Heart left ventricle (tissue), 16 donors: ENCODE results near the gene GMPR. TPM values are rescaled to one million over a fixed set of nuclear protein-coding genes. Genes with fewer than 3 reads are reported as not detected.
A peak's percentile ranks its signal among the peaks of the same experiment; 100 is the strongest.
"Not testable (repeated sequence)": the region's sequence is repeated elsewhere in the genome, so short reads cannot be mapped to it uniquely, and the experiment has no call there.

Experiments
- ATAC-seq, 4 donors: fragments of 200-7000 bp; cut with Tn5 transposase; one replicate each; pipeline ENCODE4 v1.9.1; 2020 to 2022; ENCODE audit warnings: moderate library complexity in 4 of 4, mild to moderate bottlenecking in 3 of 4, moderate number of reproducible peaks in 1 of 4
- DNase-seq, 5 donors: peaks; one replicate each; pipeline ENCODE4 v3.0.0-alpha.2; 2020
- H3K27ac ChIP-seq, 12 donors: fragments of 200-600 bp; sonication (generic) in 4 of 12; one replicate each; pipeline versions ENCODE4 v1.5.0 to v1.8.0; 2016 to 2022; ENCODE audit warnings: mild to moderate bottlenecking in 2 of 12
- H3K27me3 ChIP-seq, 9 donors: fragments of 200-600 bp; sonication (generic) in 2 of 9; one replicate each; pipeline versions ENCODE4 v1.5.1 to v1.8.0; 2016 to 2022; ENCODE audit warnings: mild to moderate bottlenecking in 3 of 9
- H3K36me3 ChIP-seq, 9 donors: fragments of 200-600 bp; sonication (generic) in 2 of 9; one replicate each; pipeline versions ENCODE4 v1.5.0 to v1.8.0; 2018 to 2022; ENCODE audit warnings: mild to moderate bottlenecking in 2 of 9
- H3K4me1 ChIP-seq, 12 donors: fragments of 200-600 bp; sonication (generic) in 4 of 12; one replicate each; pipeline versions ENCODE4 v1.5.0 to v1.8.0; 2016 to 2022; ENCODE audit warnings: mild to moderate bottlenecking in 3 of 12
- H3K4me3 ChIP-seq, 12 donors: fragments of 200-600 bp; sonication (generic) in 4 of 12; one replicate each; pipeline versions ENCODE4 v1.5.0 to v1.8.0; 2017 to 2022; ENCODE audit warnings: mild to moderate bottlenecking in 9 of 12, moderate library complexity in 4 of 12
- H3K9me3 ChIP-seq, 12 donors: fragments of 200-600 bp; sonication (generic) in 4 of 12; one replicate each; pipeline versions ENCODE4 v1.5.0 to v1.8.0; 2016 to 2022; ENCODE audit warnings: mild to moderate bottlenecking in 1 of 12
- POLR2A ChIP-seq, 2 donors: fragments of 450-650 bp; IDR thresholded peaks; one replicate each; pipeline ENCODE4 v1.6.1; 2017; ENCODE audit warnings: antibody characterized with exemption in 2 of 2, mild to moderate bottlenecking in 2 of 2, moderate library complexity in 2 of 2
- WGBS, 4 donors: extraction: QIAGEN DNeasy Blood & Tissue Kit in 2 of 4; methylation state at CpG; one replicate each; pipeline versions ENCODE4 v1.1.5 to v1.1.7; 2013 to 2018; 5-methylcytosine and 5-hydroxymethylcytosine counted together
- intact Hi-C, 10 donors: fragments of 100-400 bp; cut with DNase I; formaldehyde crosslinking; loops; one replicate each; pipeline versions ENCODE4 v1.11.1 to v1.14.2; 2022
- polyA plus RNA-seq, 2 donors: library from polyadenylated mRNA; stranded (reverse); fragments of 200-250 nt; gene quantifications; one replicate each; pipeline ENCODE4 v1.2.3, GENCODE V29; 2013
- total RNA-seq, 9 donors: library from RNA; depleted of rRNA in 2 of 9; stranded (reverse); fragments of >200 nt in 2 of 9; fragmentation: NEBNext Ultra II Directional in 3 of 9; extraction: Animal tissue kit (Norgen Biotek cat#: 25700) in 3 of 9; gene quantifications; one replicate each; pipeline versions ENCODE4 v1.1.0 to v1.2.4, GENCODE V29; 2016 to 2023
- TF ChIP-seq, protein P1 (sequence below), 12 donors: fragments of 200-600 bp; sonication (generic) in 4 of 12; IDR thresholded peaks; one replicate each; pipeline versions ENCODE4 v1.5.0 to v1.8.0; 2018 to 2022; ENCODE audit warnings: antibody characterized with exemption in 12 of 12, mild to moderate bottlenecking in 5 of 12
- donor health status: ischemic (EF 13 %, LVEDD 7.1; RV severe dilation, severe dysfunction).
- donor health status: healthy with polysubstance abuse.
- donor health status: DM: no; HTN: yes; CAD: no.
- donor health status: DM: no; HTN: no; CAD: no.
- donor health status: ischemic (EF 25% LVEDD 6.9; RV normal size, moderate dysfunction).
- donor health status: ischemic (EF 25% LVEDD 5.7; RV mildly dilated, moderate dysfunction).
- donor health status: healthy.
- donor health status: DM: yes; HTN: yes; CAD: no.
- donor health status: ischemic (EF 35%, LVEDD 5.7; RV mildly dilated, moderate dysfunction).
- donor health status: nonischemic (EF 11% LVEDD 7.7; RV severe dilation, severe dysfunction).
- donor health status: DM: yes; HTN: yes; CAD: no.
- donor health status: PGD.
- donor health status: ischemic (EF 29% LVEDD 5.4; RV normal size, mild dysfunction).
- donor health status: nonischemic (EF 23%, LVEDD 6.1; RV moderate dilation, normal function).

Gene GMPR
- total and polyA plus RNA-seq, 11 donors = 67.8 to 294 (median 120) TPM

DNA sequence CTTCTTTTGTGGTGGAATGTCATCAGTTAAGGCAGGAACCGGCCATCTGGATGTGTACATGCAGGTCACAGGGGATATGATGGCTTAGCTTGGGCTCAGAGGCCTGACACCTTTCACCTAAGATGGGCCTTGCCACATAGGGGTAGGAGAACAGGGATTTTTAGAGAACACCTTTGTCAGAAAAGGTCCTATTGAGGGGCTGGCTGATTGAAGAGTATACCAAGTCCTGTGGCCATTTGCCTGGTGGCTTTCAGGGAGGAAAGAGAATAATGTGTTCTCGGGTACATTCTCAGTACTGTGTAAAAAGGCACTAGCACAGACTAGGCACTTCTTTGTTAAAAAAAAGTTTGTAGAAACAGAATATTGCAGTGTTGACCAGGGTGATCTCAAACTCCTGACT is 26.4 kb downstream of the GMPR start:
- no peaks in the 10 kb centered on the region for H3K27me3 ChIP-seq
- WGBS, 4 donors = 83 to 98% (median 90%) methylated on average over 2 of the region's 2 CpGs
- TF ChIP-seq, protein P1, sequence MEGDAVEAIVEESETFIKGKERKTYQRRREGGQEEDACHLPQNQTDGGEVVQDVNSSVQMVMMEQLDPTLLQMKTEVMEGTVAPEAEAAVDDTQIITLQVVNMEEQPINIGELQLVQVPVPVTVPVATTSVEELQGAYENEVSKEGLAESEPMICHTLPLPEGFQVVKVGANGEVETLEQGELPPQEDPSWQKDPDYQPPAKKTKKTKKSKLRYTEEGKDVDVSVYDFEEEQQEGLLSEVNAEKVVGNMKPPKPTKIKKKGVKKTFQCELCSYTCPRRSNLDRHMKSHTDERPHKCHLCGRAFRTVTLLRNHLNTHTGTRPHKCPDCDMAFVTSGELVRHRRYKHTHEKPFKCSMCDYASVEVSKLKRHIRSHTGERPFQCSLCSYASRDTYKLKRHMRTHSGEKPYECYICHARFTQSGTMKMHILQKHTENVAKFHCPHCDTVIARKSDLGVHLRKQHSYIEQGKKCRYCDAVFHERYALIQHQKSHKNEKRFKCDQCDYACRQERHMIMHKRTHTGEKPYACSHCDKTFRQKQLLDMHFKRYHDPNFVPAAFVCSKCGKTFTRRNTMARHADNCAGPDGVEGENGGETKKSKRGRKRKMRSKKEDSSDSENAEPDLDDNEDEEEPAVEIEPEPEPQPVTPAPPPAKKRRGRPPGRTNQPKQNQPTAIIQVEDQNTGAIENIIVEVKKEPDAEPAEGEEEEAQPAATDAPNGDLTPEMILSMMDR (IDR thresholded peaks at IDR 0.05) = no peak
- no peak for TF ChIP-seq POLR2A (IDR thresholded peaks at IDR 0.05)
- DNase-seq (no peak), ATAC-seq (peak in 1 of 4 donors; percentile 7)
- peaks cover 0 to 7% (median 0%) of the 10 kb centered on the region in 9 donors for H3K36me3 ChIP-seq
- peaks cover 0 to 15% (median 0%) of the 10 kb centered on the region in 12 donors for H3K4me1 ChIP-seq
- H3K4me3 ChIP-seq = no peak overlapping the region
- intact Hi-C loops = no loop called here
- H3K9me3 ChIP-seq = no peaks in the 10 kb centered on the region
- peak overlapping the region in 2 of 12 donors; percentile 22 to 24 for H3K27ac ChIP-seq

DNA sequence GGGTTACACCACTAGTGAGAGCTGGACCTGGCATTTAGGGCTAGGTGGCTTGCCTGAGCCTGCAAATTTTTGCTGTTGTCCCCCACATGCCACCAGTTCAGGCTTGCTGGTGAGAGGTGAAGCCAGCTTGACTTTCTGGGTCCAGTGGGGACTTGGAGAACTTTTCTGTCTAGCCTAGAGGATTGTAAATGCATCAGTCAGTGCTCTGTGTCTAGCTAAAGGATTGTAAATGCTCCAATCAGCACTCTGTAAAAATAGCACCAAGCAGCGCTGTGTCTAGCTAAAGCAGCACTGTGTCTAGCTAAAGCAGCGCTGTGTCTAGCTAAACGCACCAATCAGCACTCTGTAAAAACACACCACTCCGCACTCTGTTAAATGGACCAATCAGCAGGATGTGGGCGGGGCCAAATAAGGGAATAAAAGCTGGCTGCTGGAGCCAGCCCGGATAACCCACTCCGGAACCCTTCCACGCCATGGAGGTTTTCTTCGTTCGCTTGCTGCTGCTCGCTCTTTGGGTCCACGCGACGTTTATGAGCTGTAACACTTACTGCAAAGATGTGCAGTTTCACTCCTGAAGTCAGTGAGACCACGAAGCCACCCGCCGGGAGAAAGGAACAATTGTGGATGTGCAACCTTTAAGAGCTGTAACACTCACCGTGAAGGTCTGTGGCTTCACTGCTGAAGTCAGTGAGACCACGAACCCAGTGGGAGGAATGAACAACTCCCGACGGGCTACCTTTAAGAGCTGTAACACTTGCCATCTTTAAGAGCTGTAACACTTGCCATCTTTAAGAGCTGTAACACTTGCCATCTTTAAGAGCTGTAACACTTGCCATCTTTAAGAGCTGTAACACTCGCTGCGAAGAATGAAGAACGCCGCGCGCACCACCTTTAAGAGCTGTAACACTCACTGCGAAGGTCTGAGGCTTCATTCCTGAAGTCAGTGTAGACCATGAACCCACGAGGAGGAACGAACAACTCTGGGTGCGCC is 27.3 kb downstream of the GMPR start:
- Histone ChIP-seq H3K27ac (peak overlapping the region in 2 of 12 donors; percentile 22 to 24), H3K4me3 (no peak overlapping the region), H3K9me3 (no peaks in the 10 kb centered on the region), H3K27me3 (no peaks in the 10 kb centered on the region), H3K36me3 (peaks cover 0 to 7% (median 0%) of the 10 kb centered on the region in 9 donors), H3K4me1 (peaks cover 0 to 15% (median 0%) of the 10 kb centered on the region in 12 donors)
- WGBS, 4 donors = 89 to 93% (median 92%) methylated on average over 31 of the region's 31 CpGs
- no peak for DNase-seq
- intact Hi-C loops = no loop called here
- peak; percentile 77 to 96 (median 91) for ATAC-seq
- TF ChIP-seq POLR2A (IDR thresholded peaks at IDR 0.05) = no peak
- TF ChIP-seq, protein P1 (IDR thresholded peaks at IDR 0.05) = no peak

DNA sequence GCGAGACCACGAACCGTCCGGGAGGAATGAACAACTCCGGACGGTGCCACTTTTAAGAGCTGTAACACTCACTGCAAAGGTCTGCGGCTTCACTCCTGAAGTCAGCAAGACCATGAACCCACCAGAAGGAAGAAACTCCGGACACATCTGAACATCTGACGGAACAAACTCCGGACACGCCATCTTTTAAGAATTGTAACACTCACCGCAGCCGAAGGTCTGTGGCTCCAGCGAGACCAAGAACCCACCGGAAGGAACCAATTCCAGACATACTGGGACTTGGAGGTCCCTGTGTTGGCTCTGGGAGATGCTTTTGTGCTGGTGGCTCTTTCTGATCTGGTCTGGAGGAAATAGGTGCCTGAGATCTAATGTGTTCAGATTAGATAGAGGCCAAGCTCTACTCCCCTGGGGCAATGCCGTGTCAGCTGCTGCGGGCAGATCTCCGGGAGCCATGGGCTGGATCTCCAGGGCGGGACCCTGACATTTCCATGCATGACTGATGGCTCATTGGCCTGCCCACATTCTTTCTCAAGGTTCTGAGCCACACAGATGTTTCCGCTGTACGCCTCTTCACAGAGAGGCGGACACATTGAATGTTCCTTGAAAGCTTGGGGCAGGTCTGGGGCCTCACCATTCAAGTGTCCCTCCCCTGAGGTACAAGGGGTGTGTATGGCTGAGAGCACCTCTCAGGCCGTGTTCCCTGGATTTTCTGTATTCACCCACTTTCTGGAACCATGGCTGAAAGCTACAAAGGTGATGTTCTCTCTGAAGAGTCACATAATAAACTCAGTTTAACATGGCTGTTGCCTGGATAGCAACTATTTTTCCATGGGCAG is 29.3 kb downstream of the GMPR start:
- H3K27me3 ChIP-seq = no peaks in the 10 kb centered on the region
- H3K9me3 ChIP-seq = no peaks in the 10 kb centered on the region
- DNase-seq = no peak
- ATAC-seq = no peak
- intact Hi-C loops = no loop called here
- TF ChIP-seq POLR2A (IDR thresholded peaks at IDR 0.05) = no peak
- TF ChIP-seq, protein P1 (IDR thresholded peaks at IDR 0.05) = no peak
- H3K27ac ChIP-seq = no peak overlapping the region
- H3K4me3 ChIP-seq = no peak overlapping the region
- 88 to 94% (median 91%) methylated on average over 22 to 23 of the region's 23 CpGs for WGBS, 4 donors
- H3K36me3 ChIP-seq = peaks cover 0 to 9% (median 0%) of the 10 kb centered on the region in 9 donors
- peaks cover 0 to 8% (median 0%) of the 10 kb centered on the region in 12 donors for H3K4me1 ChIP-seq

DNA sequence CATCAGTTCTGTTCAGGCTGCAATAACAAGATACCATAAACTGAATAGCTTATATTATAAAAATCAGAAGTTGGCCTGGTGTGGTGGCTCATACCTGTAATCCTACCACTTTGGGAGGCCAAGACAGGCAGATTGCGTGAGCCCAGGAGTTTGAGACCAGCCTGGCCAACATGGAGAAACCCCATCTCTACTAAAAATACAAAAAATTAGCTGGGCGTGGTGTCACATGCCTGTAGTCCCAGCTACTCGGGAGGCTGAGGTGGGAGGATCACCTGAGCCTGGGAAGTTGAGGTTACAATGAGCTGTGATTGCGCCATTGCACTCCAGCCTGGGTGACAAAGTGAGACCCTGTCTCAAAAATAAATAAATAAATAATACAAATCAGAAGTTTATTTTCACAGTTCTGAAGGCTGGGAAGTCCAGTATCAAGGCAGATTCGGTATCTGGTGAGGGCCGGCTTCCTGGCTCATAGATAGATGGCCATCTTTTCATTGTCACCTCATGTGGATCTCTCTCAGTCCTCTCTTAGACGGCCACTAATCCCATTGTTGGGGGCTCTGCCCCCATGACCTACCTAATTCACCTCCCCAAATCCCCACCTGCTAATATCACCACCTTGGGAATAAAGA is 31.2 kb downstream of the GMPR start:
- WGBS, 4 donors = 85 to 96% (median 91%) methylated on average over 7 of the region's 7 CpGs
- not testable (repeated sequence) for H3K36me3 ChIP-seq, DNase-seq, H3K4me3 ChIP-seq, ATAC-seq, H3K9me3 ChIP-seq, H3K27me3 ChIP-seq, H3K27ac ChIP-seq
- peaks cover 0 to 19% (median 2%) of the 10 kb centered on the region in 12 donors for H3K4me1 ChIP-seq
- intact Hi-C loops = loop anchor here in 2 of 10 donors (10.0 kb wide), 1 partner anchor 45 kb away; no protein-coding TSS in a partner anchor
